Mesendoderm (in vitro differentiated cells): ENCODE measurements around the gene MEP1B.

Source experiments
- DNase-seq: peaks from one replicate; pipeline ENCODE4 v3.0.0; 2013
- H2AK5ac ChIP-seq: 2 replicates; pipeline ENCODE4 v1.6.1; 2013; ENCODE audit warnings: low read length, inconsistent platforms
- H2BK120ac ChIP-seq: 2 replicates; pipeline ENCODE4 v1.6.1; 2013; ENCODE audit warnings: low read depth, mild to moderate bottlenecking, low read length, moderate library complexity, mixed read lengths
- H2BK15ac ChIP-seq: replicated peaks from 2 replicates; pipeline ENCODE4 v1.6.1; 2013; ENCODE audit warnings: low read depth, mild to moderate bottlenecking, moderate library complexity
- H2BK5ac ChIP-seq: 2 replicates; pipeline ENCODE4 v1.6.1; 2013; ENCODE audit warnings: low read length, inconsistent platforms
- H3K18ac ChIP-seq: 2 replicates; pipeline ENCODE4 v1.6.1; 2013; ENCODE audit warnings: mild to moderate bottlenecking, low read length, mixed read lengths
- H3K23ac ChIP-seq: one replicate; pipeline ENCODE4 v1.6.1; 2013; ENCODE audit warnings: low read length
- H3K27ac ChIP-seq: 2 replicates; pipeline ENCODE4 v1.5.1; 2013; ENCODE audit warnings: low read depth, mild to moderate bottlenecking, inconsistent platforms, low read length, moderate library complexity
- H3K27me3 ChIP-seq: 2 replicates; pipeline ENCODE4 v1.6.1; 2013; ENCODE audit warnings: low read length, control low read depth, mild to moderate bottlenecking, inconsistent platforms; ENCODE audit not compliant: insufficient read depth, poor library complexity
- H3K36me3 ChIP-seq: 2 replicates; pipeline ENCODE4 v1.6.1; 2013; ENCODE audit warnings: low read length, inconsistent platforms; ENCODE audit not compliant: control insufficient read depth, insufficient read depth
- H3K4ac ChIP-seq: one replicate; pipeline ENCODE4 v1.6.1; 2013; ENCODE audit warnings: low read depth, mild to moderate bottlenecking, low read length, moderate library complexity
- H3K4me1 ChIP-seq: 2 replicates; pipeline ENCODE4 v1.6.1; 2013; ENCODE audit warnings: low read depth, low read length, inconsistent platforms; ENCODE audit not compliant: control insufficient read depth
- H3K4me2 ChIP-seq: 2 replicates; pipeline ENCODE4 v1.6.1; 2013; ENCODE audit warnings: low read length
- H3K4me3 ChIP-seq: 2 replicates; pipeline ENCODE4 v1.5.1; 2013; ENCODE audit warnings: mild to moderate bottlenecking, low read length
- H3K56ac ChIP-seq: one replicate; pipeline ENCODE4 v1.6.1; 2013; ENCODE audit warnings: low read length
- H3K79me1 ChIP-seq: 2 replicates; pipeline ENCODE4 v1.6.1; 2013; ENCODE audit warnings: low read length, inconsistent platforms
- H3K79me2 ChIP-seq: 2 replicates; pipeline ENCODE4 v1.6.1; 2013; ENCODE audit warnings: mild to moderate bottlenecking, low read length; ENCODE audit not compliant: control insufficient read depth, insufficient read depth
- H3K9ac ChIP-seq: 2 replicates; pipeline ENCODE4 v1.6.1; 2013; ENCODE audit warnings: low read length, inconsistent platforms
- H4K5ac ChIP-seq: one replicate; pipeline ENCODE4 v1.6.1; 2013; ENCODE audit warnings: low read length
- H4K8ac ChIP-seq: one replicate; pipeline ENCODE4 v1.6.1; 2013; ENCODE audit warnings: low read depth, mild to moderate bottlenecking, control low read depth, low read length, moderate library complexity
- WGBS: extraction: QIAGEN DNeasy Blood & Tissue Kit; methylation state at CpG from one replicate; pipeline ENCODE4 v1.1.7; 2013; ENCODE audit warnings: low lambda C conversion rate, missing lambda C conversion rate; ENCODE audit not compliant: insufficient coverage; ENCODE audit errors: extremely low coverage; 5-methylcytosine and 5-hydroxymethylcytosine counted together

MEP1B gene

DNA sequence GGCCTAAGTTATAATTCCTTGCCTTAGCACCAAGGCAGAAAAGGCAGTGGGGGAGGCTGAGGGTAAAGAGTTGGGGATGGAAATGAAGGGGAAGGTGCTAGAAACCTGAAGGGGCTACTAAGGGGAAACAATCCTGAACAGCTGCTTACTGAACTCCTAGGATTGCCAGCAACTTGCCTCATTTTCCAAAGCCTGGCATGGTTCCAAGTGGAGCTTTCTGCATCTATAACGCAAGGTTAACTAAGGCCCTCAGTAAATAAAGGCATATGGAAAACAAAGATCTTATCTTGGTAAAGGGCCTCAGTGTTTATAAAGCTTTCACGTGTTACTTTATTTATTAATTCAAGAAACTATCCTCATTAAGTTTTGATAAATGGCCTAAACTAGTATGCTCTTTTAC, 10.9 kb downstream of the MEP1B start:
- Histone ChIP-seq H3K23ac (no peak overlapping the region), H2BK120ac (no peak overlapping the region), H2BK15ac (no peak overlapping the region), H3K27me3 (no peaks in the 10 kb centered on the region), H3K79me1 (no peaks in the 10 kb centered on the region), H3K4ac (no peak overlapping the region), H3K36me3 (no peaks in the 10 kb centered on the region), H3K4me3 (no peak overlapping the region), H3K9ac (no peak overlapping the region), H4K5ac (no peak overlapping the region), H2BK5ac (no peak overlapping the region), H3K79me2 (no peaks in the 10 kb centered on the region), H4K8ac (no peak overlapping the region), H3K4me2 (no peak overlapping the region), H3K18ac (no peak overlapping the region), H3K4me1 (no peaks in the 10 kb centered on the region), H3K56ac (no peak overlapping the region), H2AK5ac (no peak overlapping the region), H3K27ac (no peak overlapping the region)
- DNase-seq = no peak
- WGBS = no CpG with 5 or more reads among the region's 2 CpGs

DNA sequence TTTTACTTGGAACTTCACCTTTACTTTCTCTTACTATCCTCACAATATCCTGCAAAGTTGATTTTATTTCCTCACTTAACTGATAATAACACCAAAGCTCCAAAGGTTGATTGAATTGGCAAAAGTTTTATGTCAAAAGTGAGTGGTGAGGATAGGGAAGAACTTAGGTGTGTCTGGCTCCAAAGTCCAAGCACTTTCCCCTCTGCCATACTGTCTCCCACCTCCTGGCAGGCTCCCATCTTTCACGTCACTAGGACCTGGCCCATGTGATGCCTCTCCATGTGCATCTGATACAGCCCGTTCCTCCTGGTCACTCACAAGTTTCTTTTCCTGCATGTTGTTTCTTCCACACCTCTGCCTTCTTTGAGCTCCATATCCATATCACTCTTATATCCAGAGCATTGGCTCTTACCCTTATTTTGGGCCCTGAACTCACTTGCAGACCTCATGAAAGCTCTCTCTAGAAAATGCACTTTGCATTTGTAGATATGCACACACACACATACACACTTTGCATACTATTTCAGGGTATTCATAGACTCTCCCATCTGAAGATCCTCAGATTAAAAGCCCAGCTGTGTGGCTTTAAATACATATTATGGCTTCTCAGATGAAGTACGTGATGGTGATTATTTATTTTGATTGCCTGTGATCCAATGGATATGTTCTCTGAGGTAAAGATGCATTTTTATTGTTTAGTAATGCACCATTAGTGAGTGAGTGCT, 12.3 kb downstream of the MEP1B start:
- no peak overlapping the region for H3K23ac ChIP-seq
- H2BK15ac ChIP-seq = no peak overlapping the region
- no peak overlapping the region for H3K4me3 ChIP-seq
- no peaks in the 10 kb centered on the region for H3K79me1 ChIP-seq
- H3K4me2 ChIP-seq = no peak overlapping the region
- H4K5ac ChIP-seq = no peak overlapping the region
- H3K56ac ChIP-seq = no peak overlapping the region
- H3K9ac ChIP-seq = no peak overlapping the region
- H2BK5ac ChIP-seq = no peak overlapping the region
- H3K4ac ChIP-seq = no peak overlapping the region
- no peak overlapping the region for H3K27ac ChIP-seq
- no CpG with 5 or more reads among the region's 3 CpGs for WGBS
- DNase-seq = no peak
- H2BK120ac ChIP-seq = no peak overlapping the region
- no peaks in the 10 kb centered on the region for H3K4me1 ChIP-seq
- no peak overlapping the region for H2AK5ac ChIP-seq
- H3K79me2 ChIP-seq = no peaks in the 10 kb centered on the region
- H3K27me3 ChIP-seq = no peaks in the 10 kb centered on the region
- no peaks in the 10 kb centered on the region for H3K36me3 ChIP-seq
- H4K8ac ChIP-seq = no peak overlapping the region
- no peak overlapping the region for H3K18ac ChIP-seq

DNA sequence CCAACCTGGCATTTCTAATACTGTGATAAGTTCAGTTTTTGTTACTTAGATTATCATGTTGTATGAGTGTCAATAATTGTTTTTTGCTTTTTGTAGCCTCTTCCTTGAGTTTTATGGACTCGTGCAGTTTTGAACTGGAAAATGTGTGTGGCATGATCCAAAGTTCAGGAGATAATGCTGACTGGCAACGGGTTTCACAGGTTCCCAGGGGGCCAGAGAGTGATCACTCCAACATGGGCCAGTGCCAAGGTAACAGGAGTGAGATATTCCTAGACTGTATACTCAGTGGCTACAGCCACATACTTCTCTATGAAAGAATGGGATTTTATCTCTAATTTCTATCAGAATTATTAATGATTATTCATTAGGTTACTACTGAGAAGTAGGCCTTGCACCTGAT, 18.2 kb downstream of the MEP1B start:
- H3K56ac ChIP-seq = no peak overlapping the region
- H3K36me3 ChIP-seq = no peaks in the 10 kb centered on the region
- no peak overlapping the region for H3K9ac ChIP-seq
- H2BK15ac ChIP-seq = no peak overlapping the region
- WGBS = no CpG with 5 or more reads among the region's 2 CpGs
- no peak overlapping the region for H4K5ac ChIP-seq
- no peak overlapping the region for H3K4me3 ChIP-seq
- H3K27me3 ChIP-seq = no peaks in the 10 kb centered on the region
- no peaks in the 10 kb centered on the region for H3K79me1 ChIP-seq
- no peak overlapping the region for H4K8ac ChIP-seq
- H2BK120ac ChIP-seq = no peak overlapping the region
- no peak overlapping the region for H3K27ac ChIP-seq
- no peaks in the 10 kb centered on the region for H3K4me1 ChIP-seq
- no peak overlapping the region for H3K23ac ChIP-seq
- DNase-seq = no peak
- no peak overlapping the region for H3K4ac ChIP-seq
- H2BK5ac ChIP-seq = no peak overlapping the region
- H3K79me2 ChIP-seq = no peaks in the 10 kb centered on the region
- H2AK5ac ChIP-seq = no peak overlapping the region
- H3K18ac ChIP-seq = no peak overlapping the region
- H3K4me2 ChIP-seq = no peak overlapping the region

DNA sequence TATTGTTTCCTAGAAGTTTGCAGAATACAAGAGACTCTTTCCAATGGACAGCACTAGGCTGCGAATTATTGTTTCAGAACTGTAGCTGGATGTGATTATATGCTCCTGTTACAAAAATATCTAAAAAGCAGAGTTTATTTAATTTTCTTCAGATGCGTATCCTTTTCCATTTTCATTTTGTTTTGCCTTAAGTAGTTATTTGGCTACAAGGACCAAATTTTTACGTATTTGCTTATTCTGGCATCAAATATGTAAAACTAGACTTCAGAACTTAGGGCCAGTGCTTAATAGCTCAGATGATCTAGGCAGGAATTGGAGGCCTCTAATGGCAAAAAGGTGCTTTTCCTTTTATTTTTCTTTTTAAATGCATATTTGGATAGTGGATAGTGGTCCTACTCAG, 18.7 kb downstream of the MEP1B start:
- no CpG with 5 or more reads among the region's 3 CpGs for WGBS
- Histone ChIP-seq H3K4ac (no peak overlapping the region), H3K4me2 (no peak overlapping the region), H2BK120ac (no peak overlapping the region), H3K9ac (no peak overlapping the region), H3K4me3 (no peak overlapping the region), H3K79me1 (no peaks in the 10 kb centered on the region), H4K5ac (no peak overlapping the region), H3K56ac (no peak overlapping the region), H3K4me1 (no peaks in the 10 kb centered on the region), H2BK5ac (no peak overlapping the region), H3K27me3 (no peaks in the 10 kb centered on the region), H3K27ac (no peak overlapping the region), H2AK5ac (no peak overlapping the region), H3K36me3 (no peaks in the 10 kb centered on the region), H3K23ac (no peak overlapping the region), H2BK15ac (no peak overlapping the region), H4K8ac (no peak overlapping the region), H3K18ac (no peak overlapping the region), H3K79me2 (no peaks in the 10 kb centered on the region)
- DNase-seq = no peak

DNA sequence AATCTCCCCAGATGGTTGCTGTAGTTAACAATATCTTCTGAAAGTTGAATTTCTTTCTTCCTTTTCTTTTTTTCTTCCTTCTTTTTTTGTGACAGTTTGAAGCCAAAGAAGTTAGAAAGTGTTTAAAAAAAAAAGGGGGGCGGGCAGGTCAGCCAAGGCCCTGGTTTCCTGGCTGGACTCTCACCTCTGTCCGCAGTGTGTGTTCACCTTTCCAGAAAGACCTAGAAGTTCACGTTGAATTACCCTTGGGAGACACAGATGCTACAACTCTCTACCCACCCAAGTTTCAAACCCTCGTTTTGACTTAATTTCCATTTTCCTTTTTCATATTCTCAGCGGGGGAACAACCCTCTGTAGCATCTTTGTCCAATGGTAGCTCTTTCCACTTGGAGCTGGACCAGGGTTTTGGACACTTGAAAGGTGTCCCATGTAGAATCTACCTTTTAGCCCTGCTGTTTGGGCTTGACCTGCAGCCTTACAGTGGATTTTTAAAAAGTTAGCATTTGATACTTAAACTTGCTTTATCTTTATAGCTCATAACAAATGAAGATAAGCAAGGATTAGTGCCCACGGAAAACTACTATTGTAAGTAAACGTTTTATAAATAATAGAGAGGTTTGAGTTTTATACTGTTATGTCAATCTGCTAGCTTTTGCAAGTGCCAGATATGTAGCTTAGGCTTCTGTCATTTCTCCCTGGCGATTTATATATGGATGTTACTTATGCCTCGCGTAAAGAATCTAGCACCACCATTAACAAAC, 20.0 kb downstream of the MEP1B start:
- no peak for DNase-seq
- Histone ChIP-seq H3K56ac (no peak overlapping the region), H3K27ac (no peak overlapping the region), H3K79me2 (no peaks in the 10 kb centered on the region), H2BK5ac (no peak overlapping the region), H3K23ac (no peak overlapping the region), H3K4me1 (no peaks in the 10 kb centered on the region), H3K18ac (no peak overlapping the region), H3K36me3 (no peaks in the 10 kb centered on the region), H2BK15ac (no peak overlapping the region), H4K8ac (no peak overlapping the region), H2AK5ac (no peak overlapping the region), H2BK120ac (no peak overlapping the region), H3K4me2 (no peak overlapping the region), H3K27me3 (no peaks in the 10 kb centered on the region), H3K9ac (no peak overlapping the region), H3K4ac (no peak overlapping the region), H4K5ac (no peak overlapping the region), H3K79me1 (no peaks in the 10 kb centered on the region), H3K4me3 (no peak overlapping the region)
- no CpG with 5 or more reads among the region's 10 CpGs for WGBS
